Ectodermal cell (in vitro differentiated cells): ENCODE measurements around the gene SNRPD2. TPM values are rescaled to one million over a fixed set of nuclear protein-coding genes. Genes with fewer than 3 reads are reported as not detected.
"Not testable (repeated sequence)": the region's sequence is repeated elsewhere in the genome, so short reads cannot be mapped to it uniquely, and the experiment has no call there.

Source experiments
- H3K27ac ChIP-seq: 2 replicates; pipeline ENCODE4 v1.7.0; 2013; ENCODE audit warnings: mild to moderate bottlenecking, low read depth, low read length; ENCODE audit not compliant: insufficient read depth, poor library complexity, severe bottlenecking
- H3K27me3 ChIP-seq: 2 replicates; pipeline ENCODE4 v1.7.0; 2013; ENCODE audit warnings: mild to moderate bottlenecking, low read length; ENCODE audit not compliant: insufficient read depth, control insufficient read depth, poor library complexity, severe bottlenecking
- H3K36me3 ChIP-seq: one replicate; pipeline ENCODE4 v1.7.0; 2013; ENCODE audit warnings: low read length; ENCODE audit not compliant: control insufficient read depth, insufficient read depth
- H3K4me1 ChIP-seq: one replicate; pipeline ENCODE4 v1.7.0; 2013; ENCODE audit warnings: low read length; ENCODE audit not compliant: control insufficient read depth, insufficient read depth
- H3K4me3 ChIP-seq: 2 replicates; pipeline ENCODE4 v1.7.0; 2013; ENCODE audit warnings: low read depth, low read length, control low read depth; ENCODE audit not compliant: insufficient read depth
- H3K9me3 ChIP-seq: 2 replicates; pipeline ENCODE4 v1.7.0; 2013; ENCODE audit warnings: mild to moderate bottlenecking, low read length, moderate library complexity; ENCODE audit not compliant: control insufficient read depth
- WGBS, 2 experiments: methylation state at CpG; one replicate each; pipeline ENCODE4 v1.1.7; 2013; ENCODE audit warnings: missing lambda C conversion rate in 2 of 2; 5-methylcytosine and 5-hydroxymethylcytosine counted together
- polyA plus RNA-seq, 4 experiments: library from polyadenylated mRNA; stranded (reverse); fragments of 50-300 nt; gene quantifications; one replicate each; pipeline ENCODE4 v1.2.3, GENCODE V29; 2013

SNRPD2 gene
- 521 TPM for polyA plus RNA-seq (2013, experiment 1 of 4)
- 460 TPM for polyA plus RNA-seq (2013, experiment 2 of 4)
- 586 TPM for polyA plus RNA-seq (2013, experiment 3 of 4)
- 651 TPM for polyA plus RNA-seq (2013, experiment 4 of 4)

- Histone ChIP-seq H3K27me3 (no peaks in the 10 kb centered on the region), H3K27ac (peak within 1 kb of the TSS; percentile 81), H3K9me3 (no peaks in the 10 kb centered on the region), H3K4me3 (peak within 1 kb of the TSS; percentile 87), H3K4me1 (no peaks in the 10 kb centered on the region), H3K36me3 (peaks cover 22% of the 10 kb centered on the region)
- WGBS, 2 experiments = 0 to 1% methylated on average over 36 of the region's 36 CpGs
Observed at GRCh38 chr19:45691516-45692186, at the start of gene SNRPD2. Gene SNRPD2, minus strand, starts transcription at chr19:45691953. Its CDS starts 65 bp downstream, at chr19:45691888.

DNA sequence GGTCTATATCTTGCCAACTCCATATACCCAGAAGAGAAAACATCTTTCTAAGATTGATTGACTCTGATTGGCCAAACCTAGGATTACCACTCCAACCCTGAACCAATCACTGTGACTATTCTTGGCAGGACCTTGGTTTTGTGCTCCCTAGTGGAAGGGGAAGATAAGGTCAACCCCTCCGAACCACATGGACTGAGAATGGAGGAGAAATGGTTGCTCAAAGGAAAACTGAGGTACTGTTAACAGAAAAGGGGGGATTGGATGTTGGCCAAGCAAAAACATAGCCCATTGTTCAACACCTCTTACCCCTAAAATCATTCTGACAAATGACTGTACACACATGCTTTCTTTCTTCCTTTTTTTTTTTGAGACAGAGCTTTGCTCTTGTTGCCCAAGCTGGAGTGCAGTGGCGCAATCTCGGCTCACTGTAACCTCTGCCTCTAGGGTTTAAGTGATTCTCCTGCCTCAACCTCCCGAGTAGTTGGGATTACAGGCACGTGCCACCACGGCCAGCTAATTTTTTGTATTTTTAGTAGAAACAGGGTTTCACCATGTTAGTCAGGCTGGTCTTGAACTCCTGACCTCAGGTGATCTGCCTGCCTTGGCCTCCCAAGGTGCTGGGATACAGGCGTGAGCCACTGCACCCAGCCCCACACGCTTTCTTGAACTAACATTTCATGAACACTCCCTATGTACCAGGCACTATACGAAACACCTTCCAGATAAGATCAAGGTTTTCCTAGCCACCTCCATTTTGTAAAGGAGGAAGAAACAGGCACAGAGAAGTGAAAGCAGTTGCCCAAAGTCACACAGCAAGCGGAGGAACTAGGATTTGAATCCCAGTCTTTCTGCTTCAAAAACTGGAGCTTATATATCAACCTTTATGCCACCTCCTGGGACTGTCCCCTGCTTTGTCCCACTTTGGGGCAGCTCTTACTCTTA is 48.0 kb upstream of the SNRPD2 start:
- H3K36me3 ChIP-seq = no peaks in the 10 kb centered on the region
- H3K9me3 ChIP-seq = no peaks in the 10 kb centered on the region
- H3K4me1 ChIP-seq = no peaks in the 10 kb centered on the region
- no peaks in the 10 kb centered on the region for H3K27me3 ChIP-seq
- WGBS, 2 experiments = 92 to 94% methylated on average over 10 of the region's 10 CpGs
- H3K4me3 ChIP-seq = no peak overlapping the region
- H3K27ac ChIP-seq = no peak overlapping the region

DNA sequence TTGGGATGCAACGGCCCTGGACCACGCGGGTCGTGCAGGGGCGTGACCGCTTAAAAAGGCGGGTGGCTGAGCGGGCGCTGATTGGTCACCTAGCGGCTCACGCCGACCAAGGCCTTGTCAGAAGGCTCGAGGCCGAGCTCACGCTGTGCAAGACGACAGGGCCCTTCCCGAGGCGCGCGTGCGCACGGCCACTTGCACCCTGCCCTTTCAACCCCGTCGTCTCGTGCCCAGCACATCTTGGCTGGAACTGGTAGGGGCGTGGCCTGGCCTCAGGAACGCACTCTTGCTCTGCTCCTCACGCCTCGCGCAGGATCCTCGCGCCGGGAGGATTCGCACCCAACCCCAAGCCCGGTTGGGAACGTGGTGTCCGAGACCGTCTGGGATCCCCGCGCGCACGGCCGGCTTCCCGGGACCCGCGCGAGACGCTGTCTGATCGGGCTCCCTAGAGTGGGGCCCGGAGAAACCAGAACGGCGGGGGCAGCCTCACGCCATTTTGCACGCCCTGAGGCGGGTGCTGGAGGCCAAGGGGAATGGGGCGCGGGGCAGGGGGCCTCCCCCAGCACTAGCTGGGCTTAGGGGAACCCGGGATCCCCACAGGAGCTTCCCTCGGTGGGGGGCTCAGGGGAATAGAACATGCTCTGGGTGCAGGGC is 41.5 kb upstream of the SNRPD2 start, which contains the start of gene MEIOSIN:
Gene MEIOSIN (plus strand): TSS at position 280 of the 651 bp plus-strand sequence. CDS start 1,938 bp downstream, outside the sequence.
- Histone ChIP-seq H3K27ac (no peak within 1 kb of the TSS), H3K36me3 (no peaks in the 10 kb centered on the region), H3K9me3 (no peaks in the 10 kb centered on the region), H3K4me3 (no peak within 1 kb of the TSS), H3K4me1 (peaks cover 4% of the 10 kb centered on the region), H3K27me3 (no peaks in the 10 kb centered on the region)
- 96% methylated on average over 59 of the region's 59 CpGs for WGBS, 2 experiments

DNA sequence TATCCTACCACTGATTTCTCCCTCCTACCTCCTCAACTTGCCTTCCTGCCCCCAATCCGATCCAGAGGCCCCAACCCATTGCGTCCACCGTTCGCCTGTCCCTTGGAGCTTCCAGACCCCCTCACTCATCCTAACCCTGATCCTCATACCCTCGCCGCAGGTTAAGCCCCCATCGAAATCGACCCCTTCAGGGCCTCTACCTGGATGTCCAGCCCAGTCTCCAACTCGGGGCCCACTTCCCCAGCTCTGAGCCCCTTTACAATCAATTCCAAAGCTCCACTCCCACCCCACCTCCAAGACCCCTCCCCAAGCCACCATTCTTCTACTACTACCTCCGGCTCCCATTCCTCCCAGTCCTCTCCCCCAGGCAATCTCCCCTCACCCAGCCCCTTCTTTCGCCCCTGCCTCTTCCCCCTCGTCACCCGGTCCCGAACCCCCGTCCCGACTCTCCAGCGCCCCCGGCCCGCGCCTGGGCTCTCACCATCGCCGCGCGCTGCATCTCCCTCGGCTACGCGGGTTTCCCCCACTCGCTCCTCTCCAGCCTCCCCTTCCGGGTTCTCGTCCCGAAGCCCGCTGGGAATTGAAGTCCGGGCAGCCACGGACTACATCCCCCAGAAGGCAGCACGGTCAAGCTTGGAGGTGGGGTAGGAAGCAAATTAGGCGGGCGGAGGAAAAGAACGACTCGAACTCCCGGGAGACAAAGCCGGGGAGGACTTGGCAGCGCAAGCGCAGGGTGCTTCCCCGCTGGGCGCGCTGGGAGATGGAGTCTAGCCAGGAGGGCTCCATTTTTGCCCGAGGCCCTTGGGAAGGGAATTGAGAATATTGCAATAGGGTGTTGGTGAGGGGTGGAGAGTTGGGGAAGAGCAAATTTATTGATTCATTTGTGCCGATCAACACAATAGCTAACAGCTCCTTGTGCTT is 38.9 kb upstream of the SNRPD2 start, which contains the start of gene FBXO46:
Gene FBXO46 (minus strand): TSS at position 529 of the 921 bp plus-strand sequence. CDS start 17,401 bp downstream, outside the sequence.
- 2% methylated on average over 48 of the region's 48 CpGs for WGBS, 2 experiments
- Histone ChIP-seq H3K9me3 (no peaks in the 10 kb centered on the region), H3K4me1 (peaks cover 4% of the 10 kb centered on the region), H3K36me3 (no peaks in the 10 kb centered on the region), H3K4me3 (peak within 1 kb of the TSS; percentile 85), H3K27ac (no peak within 1 kb of the TSS), H3K27me3 (no peaks in the 10 kb centered on the region)

DNA sequence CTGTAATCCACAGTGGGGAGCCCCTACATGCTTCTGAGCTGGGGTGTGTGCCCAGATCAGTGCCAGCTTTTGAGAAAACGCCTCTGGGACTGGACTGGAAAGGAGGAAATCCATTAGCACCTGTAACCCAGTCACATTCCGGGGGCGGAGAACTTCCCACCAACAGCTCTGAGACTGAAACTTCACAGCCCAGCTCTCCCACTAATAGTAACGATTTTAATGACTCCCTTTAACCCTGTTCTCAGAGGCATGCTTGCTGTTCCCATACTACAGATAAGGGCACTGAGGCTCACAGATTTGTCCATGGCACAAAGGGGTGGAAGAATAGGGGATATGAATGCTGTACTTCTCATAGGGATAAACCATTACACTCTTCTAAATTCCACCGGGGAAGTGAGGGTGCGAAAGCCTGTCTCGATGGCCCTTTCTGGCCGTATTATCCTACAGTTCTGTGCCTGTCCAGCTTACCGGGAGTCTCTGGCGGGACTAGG is 38.1 kb upstream of the SNRPD2 start:
- Histone ChIP-seq H3K4me3 (peak overlapping the region; percentile 85), H3K27ac (no peak overlapping the region), H3K27me3 (no peaks in the 10 kb centered on the region), H3K36me3 (no peaks in the 10 kb centered on the region), H3K4me1 (peaks cover 4% of the 10 kb centered on the region), H3K9me3 (no peaks in the 10 kb centered on the region)
- WGBS, 2 experiments = 8% methylated on average over 10 of the region's 10 CpGs

- not testable (repeated sequence) for H3K4me3 ChIP-seq, H3K4me1 ChIP-seq, H3K36me3 ChIP-seq, H3K27ac ChIP-seq, H3K9me3 ChIP-seq, H3K27me3 ChIP-seq
- WGBS, 2 experiments = 89 to 94% methylated on average over 18 of the region's 18 CpGs
Observed at GRCh38 chr19:45728683-45729082, 36.9 kb upstream of the SNRPD2 start.

GRCh38 chr19:45720065-45720464 is 28.3 kb upstream of the SNRPD2 start:
- H3K4me1 ChIP-seq, H3K27me3 ChIP-seq, H3K9me3 ChIP-seq, H3K36me3 ChIP-seq, H3K4me3 ChIP-seq, H3K27ac ChIP-seq: not testable (repeated sequence)
- WGBS, 2 experiments = 95% methylated on average over 11 of the region's 11 CpGs

DNA sequence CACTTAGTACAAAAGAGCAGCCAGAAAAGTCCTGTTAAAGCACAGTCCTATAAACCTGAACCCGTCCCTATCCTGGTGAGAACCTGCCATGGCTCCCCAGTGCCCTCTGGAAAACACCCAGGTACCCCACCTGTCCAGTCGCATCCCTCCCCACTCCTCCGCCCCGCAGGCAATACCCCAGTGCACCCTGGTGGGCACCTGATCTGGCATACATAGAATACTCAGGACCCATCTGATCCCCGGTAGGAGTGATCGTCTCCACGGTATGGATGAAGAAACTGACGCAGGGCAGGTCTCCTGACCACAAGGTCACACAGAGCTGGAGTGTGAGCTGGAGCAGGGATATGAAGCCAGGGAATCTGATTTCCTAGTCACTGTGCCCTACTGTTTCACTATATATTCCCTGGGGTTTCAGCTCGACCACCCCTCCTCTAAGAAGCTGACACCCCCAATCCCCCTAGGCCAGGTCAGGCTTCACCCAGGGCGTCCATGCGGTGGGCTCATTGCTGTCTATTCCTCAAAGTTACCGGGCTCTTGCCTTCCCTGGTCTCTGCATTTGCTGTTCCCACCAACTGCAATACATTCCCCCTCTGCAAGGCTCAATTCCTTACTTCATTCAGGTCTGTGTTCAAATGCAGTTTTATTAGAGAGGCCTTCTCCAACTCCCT is 26.4 kb upstream of the SNRPD2 start:
- WGBS, 2 experiments = 50 to 56% methylated on average over 12 of the region's 12 CpGs
- Histone ChIP-seq H3K9me3 (no peaks in the 10 kb centered on the region), H3K27ac (peak overlapping the region; percentile 82), H3K27me3 (no peaks in the 10 kb centered on the region), H3K4me3 (peak overlapping the region; percentile 44), H3K4me1 (no peaks in the 10 kb centered on the region), H3K36me3 (no peaks in the 10 kb centered on the region)
